Smooth muscle cell (in vitro differentiated cells): ENCODE results near the gene KIF17. TPM values are rescaled to one million over a fixed set of nuclear protein-coding genes. Genes with fewer than 3 reads are reported as not detected.
A peak's percentile ranks its signal among the peaks of the same experiment; 100 is the strongest.

Experiments
- DNase-seq: peaks from one replicate; lab custom pipeline; 2025; ENCODE audit not compliant: unreplicated experiment; lab: John Stamatoyannopoulos, UW
- H2AFZ ChIP-seq: fragments of 200-600 bp; sonication (generic); 2 replicates; pipeline ENCODE4 v1.6.0; 2016; ENCODE audit warnings: antibody characterized with exemption, low read depth, mild to moderate bottlenecking
- H3F3A ChIP-seq: fragments of 200-600 bp; sonication (generic); 2 replicates; pipeline ENCODE4 v1.6.0; 2017; ENCODE audit warnings: antibody characterized with exemption, low read depth
- H3K27ac ChIP-seq: fragments of 200-600 bp; sonication (generic); 2 replicates; pipeline ENCODE4 v1.5.1; 2016; ENCODE audit warnings: low read depth, mild to moderate bottlenecking
- H3K27me3 ChIP-seq: fragments of 200-600 bp; sonication (generic); 2 replicates; pipeline ENCODE4 v1.6.1; 2016; ENCODE audit warnings: low read depth, mild to moderate bottlenecking
- H3K36me3 ChIP-seq: fragments of 200-600 bp; sonication (generic); 2 replicates; pipeline ENCODE4 v1.5.1; 2016; ENCODE audit warnings: low read depth
- H3K4me1 ChIP-seq: fragments of 200-600 bp; sonication (generic); 2 replicates; pipeline ENCODE4 v1.5.1; 2016; ENCODE audit warnings: low read depth
- H3K4me2 ChIP-seq: fragments of 200-600 bp; sonication (generic); 2 replicates; pipeline ENCODE4 v1.6.0; 2016; ENCODE audit warnings: mild to moderate bottlenecking
- H3K4me3 ChIP-seq: fragments of 200-600 bp; sonication (generic); 2 replicates; pipeline ENCODE4 v1.5.1; 2016; ENCODE audit warnings: mild to moderate bottlenecking
- H3K79me2 ChIP-seq: fragments of 200-600 bp; sonication (generic); 2 replicates; pipeline ENCODE4 v1.6.0; 2016; ENCODE audit warnings: low read depth, mild to moderate bottlenecking
- H3K9ac ChIP-seq: fragments of 200-600 bp; sonication (generic); 2 replicates; pipeline ENCODE4 v1.6.0; 2016; ENCODE audit warnings: low read depth
- H3K9me3 ChIP-seq: fragments of 200-600 bp; sonication (generic); replicated peaks from 2 replicates; pipeline ENCODE4 v1.5.1; 2016; ENCODE audit warnings: low read depth
- H4K20me1 ChIP-seq: fragments of 200-600 bp; sonication (generic); 2 replicates; pipeline ENCODE4 v1.6.0; 2016; ENCODE audit warnings: low read depth
- CTCF ChIP-seq: fragments of 200-600 bp; sonication (generic); IDR thresholded peaks from 2 replicates; pipeline ENCODE4 v1.5.1; 2017; ENCODE audit warnings: borderline replicate concordance, mild to moderate bottlenecking, antibody characterized with exemption; ENCODE audit not compliant: insufficient read depth, poor library complexity, severe bottlenecking
- WGBS: methylation state at CpG from one replicate; pipeline ENCODE4 v1.1.7; 2016; ENCODE audit warnings: low lambda C conversion rate; 5-methylcytosine and 5-hydroxymethylcytosine counted together
- polyA plus RNA-seq: library from polyadenylated mRNA; unstranded; fragments of >200 nt; fragmentation: Nextera tagmentation; extraction: Ambion mirVana; gene quantifications from 2 replicates; pipeline ENCODE4 v1.2.1, GENCODE V29; 2016
- total RNA-seq: library from RNA; depleted of rRNA; stranded (reverse); fragments of >200 nt; gene quantifications from 2 replicates; pipeline ENCODE4 v1.2.3, GENCODE V29; 2014

Gene KIF17
- total and polyA plus RNA-seq, 2 experiments from 2014 or later, result 0.13 to 2.2 TPM

GRCh38 chr1:20662110-20662475 is 55.7 kb downstream of the KIF17 start:
- WGBS, result 73% methylated on average over 7 of the region's 7 CpGs
- no peak overlapping the region for H3K27ac ChIP-seq
- peaks cover 36% of the 10 kb centered on the region for H3K79me2 ChIP-seq

GRCh38 chr1:20661207-20662109 is 56.3 kb downstream of the KIF17 start, which contains the start of gene DDOST:
Gene DDOST, minus strand, starts transcription at chr1:20661369. Its CDS starts 19 bp downstream, at chr1:20661350.
- peaks cover 12% of the 10 kb centered on the region for H4K20me1 ChIP-seq
- H3K27ac ChIP-seq, result no peak within 1 kb of the TSS
- H3F3A ChIP-seq, result no peaks in the 10 kb centered on the region
- peak within 1 kb of the TSS; percentile 61 for H2AFZ ChIP-seq
- peak within 1 kb of the TSS; percentile 93 for H3K4me2 ChIP-seq
- H3K27me3 ChIP-seq, result no peaks in the 10 kb centered on the region
- TF ChIP-seq CTCF, result peak; percentile 24
- 4% methylated on average over 52 of the region's 58 CpGs for WGBS
- H3K9me3 ChIP-seq, result no peaks in the 10 kb centered on the region
- peak; percentile 59 for DNase-seq
- H3K4me3 ChIP-seq, result peak within 1 kb of the TSS; percentile 66
- peak within 1 kb of the TSS; percentile 55 for H3K9ac ChIP-seq
- H3K79me2 ChIP-seq, result peaks cover 38% of the 10 kb centered on the region
- no peaks in the 10 kb centered on the region for H3K36me3 ChIP-seq
- peaks cover 6% of the 10 kb centered on the region for H3K4me1 ChIP-seq

More at GRCh38 chr1:20662110-20662475, 55.7 kb downstream of the KIF17 start:
- Histone ChIP-seq H3K4me2 (peak overlapping the region; percentile 93), H3K36me3 (no peaks in the 10 kb centered on the region), H3K9me3 (no peaks in the 10 kb centered on the region), H4K20me1 (peaks cover 5% of the 10 kb centered on the region), H2AFZ (peak overlapping the region; percentile 61), H3K9ac (peak overlapping the region; percentile 55), H3F3A (no peaks in the 10 kb centered on the region), H3K27me3 (no peaks in the 10 kb centered on the region), H3K4me1 (peaks cover 6% of the 10 kb centered on the region), H3K4me3 (peak overlapping the region; percentile 66)
- TF ChIP-seq CTCF, result no peak
- DNase-seq, result no peak

GRCh38 chr1:20660847-20661206 is 57.0 kb downstream of the KIF17 start:
- H3K27ac ChIP-seq, result no peak overlapping the region
- 2% methylated on average over 17 of the region's 20 CpGs for WGBS
- H3K4me2 ChIP-seq, result peak overlapping the region; percentile 85
- no peaks in the 10 kb centered on the region for H3K27me3 ChIP-seq
- DNase-seq, result no peak
- H3K9me3 ChIP-seq, result no peaks in the 10 kb centered on the region
- peak overlapping the region; percentile 1 for H2AFZ ChIP-seq
- no peak for TF ChIP-seq CTCF
- no peaks in the 10 kb centered on the region for H3F3A ChIP-seq
- H3K36me3 ChIP-seq, result no peaks in the 10 kb centered on the region
- H3K4me1 ChIP-seq, result peaks cover 6% of the 10 kb centered on the region
- H4K20me1 ChIP-seq, result peaks cover 18% of the 10 kb centered on the region
- peak overlapping the region; percentile 66 for H3K4me3 ChIP-seq
- H3K79me2 ChIP-seq, result peaks cover 38% of the 10 kb centered on the region
- H3K9ac ChIP-seq, result peak overlapping the region; percentile 55
